Lung (tissue), 12 donors: ENCODE measurements around the gene PRSS21. TPM values are rescaled to one million over a fixed set of nuclear protein-coding genes. Genes with fewer than 3 reads are reported as not detected.

Source experiments
- ATAC-seq: fragments of 200-7000 bp; cut with Tn5 transposase; one replicate; pipeline ENCODE4 v1.9.1; 2020; ENCODE audit warnings: moderate number of reproducible peaks; ENCODE audit not compliant: insufficient read depth, low FRiP score
- DNase-seq, 3 donors: peaks; one replicate each; pipeline ENCODE4 v3.0.0-alpha.2; 2013 to 2017
- H3K27ac ChIP-seq, 2 donors: one replicate each; pipeline ENCODE4 v1.5.1; 2013; ENCODE audit warnings: mild to moderate bottlenecking in 2 of 2, moderate library complexity in 2 of 2, control low read depth in 1 of 2, inconsistent platforms in 1 of 2, low read depth in 1 of 2, low read length in 1 of 2
- H3K27me3 ChIP-seq, 3 donors: one replicate each; pipeline ENCODE4 v1.5.1; 2013; ENCODE audit warnings: low read length in 2 of 3; ENCODE audit not compliant: control insufficient read depth in 3 of 3, insufficient read depth in 3 of 3
- H3K36me3 ChIP-seq, 4 donors: one replicate each; pipeline ENCODE4 v1.5.1; 2013; ENCODE audit warnings: low read length in 4 of 4, mild to moderate bottlenecking in 1 of 4, moderate library complexity in 1 of 4; ENCODE audit not compliant: control insufficient read depth in 4 of 4, insufficient read depth in 4 of 4
- H3K4me1 ChIP-seq, 5 donors: one replicate each; pipeline ENCODE4 v1.5.1; 2013; ENCODE audit warnings: low read length in 5 of 5, mild to moderate bottlenecking in 2 of 5, moderate library complexity in 1 of 5; ENCODE audit not compliant: control insufficient read depth in 5 of 5, insufficient read depth in 5 of 5
- H3K4me3 ChIP-seq: one replicate; pipeline ENCODE4 v1.5.1; 2013; ENCODE audit warnings: mild to moderate bottlenecking, control low read depth, moderate library complexity
- H3K9ac ChIP-seq, 2 donors: one replicate each; pipeline ENCODE4 v1.5.1; 2013; ENCODE audit warnings: low read length in 2 of 2, control low read depth in 1 of 2; ENCODE audit not compliant: insufficient read depth in 1 of 2
- H3K9me3 ChIP-seq, 4 donors: one replicate each; pipeline ENCODE4 v1.5.1; 2013; ENCODE audit warnings: low read length in 3 of 4, mild to moderate bottlenecking in 1 of 4, moderate library complexity in 1 of 4; ENCODE audit not compliant: control insufficient read depth in 4 of 4, insufficient read depth in 3 of 4
- WGBS, 2 donors: extraction: QIAGEN DNeasy Blood & Tissue Kit; methylation state at CpG; one replicate each; pipeline ENCODE4 v1.1.7; 2013; 5-methylcytosine and 5-hydroxymethylcytosine counted together
- polyA plus RNA-seq, 2 donors: library from polyadenylated mRNA; stranded (reverse); fragments of 200-250 nt; gene quantifications; one replicate each; pipeline ENCODE4 v1.2.1, GENCODE V29; 2013
- total RNA-seq, 2 donors: library from RNA; depleted of rRNA in 1 of 2; stranded (reverse); fragments of >200 nt in 1 of 2; gene quantifications; one replicate each; pipeline ENCODE4 v1.2.1, GENCODE V29; 2014 to 2021
- TF ChIP-seq, protein P1 (sequence below): IDR thresholded peaks from 2 replicates; pipeline ENCODE4 v1.5.1; 2012; ENCODE audit warnings: mild to moderate bottlenecking; ENCODE audit errors: control extremely low read depth, extremely low read depth
- donor health status: control.
- donor health status: control.
- donor health status: Bipolar disorder and iron deficiency.
- donor health status: healthy.
- donor health status: DM: yes; HTN: yes; CAD: no.

The PRSS21 gene
- total and polyA plus RNA-seq, 4 donors, result 0.77 to 7.9 (median 4.2) TPM; not detected in 1

DNA sequence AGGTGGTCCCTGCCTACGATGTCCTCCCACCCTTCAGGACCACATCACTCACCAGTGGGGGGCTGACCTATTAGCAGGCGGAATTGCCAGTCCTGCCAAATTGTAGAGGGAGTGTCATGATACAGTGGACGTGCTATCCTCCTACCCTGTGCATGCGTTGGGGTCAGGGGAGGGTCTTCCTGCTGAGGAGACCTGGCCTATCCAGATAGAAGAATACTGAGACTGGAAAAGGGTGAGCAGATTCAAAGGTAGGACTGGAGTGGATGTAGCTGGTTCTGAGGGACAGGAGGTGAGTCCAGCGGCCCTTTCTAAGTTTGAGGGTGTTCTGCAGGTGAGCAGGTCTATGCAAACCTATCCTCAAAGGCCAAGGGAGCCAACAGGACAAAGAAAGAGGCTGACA lies 10.8 kb upstream of the PRSS21 start:
- no peak for ATAC-seq
- Histone ChIP-seq H3K9me3 (peaks cover 0 to 10% (median 3%) of the 10 kb centered on the region in 4 donors), H3K4me3 (no peak overlapping the region), H3K9ac (no peak overlapping the region), H3K36me3 (no peaks in the 10 kb centered on the region), H3K27me3 (peaks cover 0 to 7% (median 0%) of the 10 kb centered on the region in 3 donors), H3K4me1 (no peaks in the 10 kb centered on the region), H3K27ac (no peak overlapping the region)
- TF ChIP-seq, protein P1, sequence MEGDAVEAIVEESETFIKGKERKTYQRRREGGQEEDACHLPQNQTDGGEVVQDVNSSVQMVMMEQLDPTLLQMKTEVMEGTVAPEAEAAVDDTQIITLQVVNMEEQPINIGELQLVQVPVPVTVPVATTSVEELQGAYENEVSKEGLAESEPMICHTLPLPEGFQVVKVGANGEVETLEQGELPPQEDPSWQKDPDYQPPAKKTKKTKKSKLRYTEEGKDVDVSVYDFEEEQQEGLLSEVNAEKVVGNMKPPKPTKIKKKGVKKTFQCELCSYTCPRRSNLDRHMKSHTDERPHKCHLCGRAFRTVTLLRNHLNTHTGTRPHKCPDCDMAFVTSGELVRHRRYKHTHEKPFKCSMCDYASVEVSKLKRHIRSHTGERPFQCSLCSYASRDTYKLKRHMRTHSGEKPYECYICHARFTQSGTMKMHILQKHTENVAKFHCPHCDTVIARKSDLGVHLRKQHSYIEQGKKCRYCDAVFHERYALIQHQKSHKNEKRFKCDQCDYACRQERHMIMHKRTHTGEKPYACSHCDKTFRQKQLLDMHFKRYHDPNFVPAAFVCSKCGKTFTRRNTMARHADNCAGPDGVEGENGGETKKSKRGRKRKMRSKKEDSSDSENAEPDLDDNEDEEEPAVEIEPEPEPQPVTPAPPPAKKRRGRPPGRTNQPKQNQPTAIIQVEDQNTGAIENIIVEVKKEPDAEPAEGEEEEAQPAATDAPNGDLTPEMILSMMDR, result no peak
- DNase-seq, result no peak
- WGBS, 2 donors, result 76 to 78% methylated on average over 5 of the region's 5 CpGs

DNA sequence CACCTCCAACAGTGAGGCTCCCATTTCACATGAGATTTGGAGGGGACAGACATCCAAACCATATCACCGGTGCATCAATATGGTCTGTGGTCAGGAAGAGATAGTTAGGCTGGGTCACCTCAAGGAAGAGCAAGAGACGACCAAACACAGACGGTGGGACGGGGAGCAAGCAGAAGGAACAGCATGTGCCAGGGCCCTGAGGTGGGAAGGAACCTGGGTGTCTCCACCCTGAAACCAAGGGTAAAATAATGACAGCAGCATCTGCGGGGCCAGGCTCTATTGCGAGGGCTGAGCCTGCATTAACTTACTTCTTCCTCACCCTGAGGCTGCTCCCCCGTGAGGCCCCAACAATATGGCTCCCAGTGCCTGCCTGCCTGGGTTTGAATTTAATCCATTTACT lies 8.9 kb upstream of the PRSS21 start:
- H3K27ac ChIP-seq, result no peak overlapping the region
- peaks cover 0 to 10% (median 3%) of the 10 kb centered on the region in 4 donors for H3K9me3 ChIP-seq
- H3K4me1 ChIP-seq, result no peaks in the 10 kb centered on the region
- DNase-seq (no peak), ATAC-seq (no peak)
- 89 to 91% methylated on average over 7 of the region's 7 CpGs for WGBS, 2 donors
- H3K36me3 ChIP-seq, result no peaks in the 10 kb centered on the region
- H3K9ac ChIP-seq, result no peak overlapping the region
- no peak overlapping the region for H3K4me3 ChIP-seq
- peaks cover 0 to 7% (median 0%) of the 10 kb centered on the region in 3 donors for H3K27me3 ChIP-seq
- TF ChIP-seq, protein P1, result no peak

DNA sequence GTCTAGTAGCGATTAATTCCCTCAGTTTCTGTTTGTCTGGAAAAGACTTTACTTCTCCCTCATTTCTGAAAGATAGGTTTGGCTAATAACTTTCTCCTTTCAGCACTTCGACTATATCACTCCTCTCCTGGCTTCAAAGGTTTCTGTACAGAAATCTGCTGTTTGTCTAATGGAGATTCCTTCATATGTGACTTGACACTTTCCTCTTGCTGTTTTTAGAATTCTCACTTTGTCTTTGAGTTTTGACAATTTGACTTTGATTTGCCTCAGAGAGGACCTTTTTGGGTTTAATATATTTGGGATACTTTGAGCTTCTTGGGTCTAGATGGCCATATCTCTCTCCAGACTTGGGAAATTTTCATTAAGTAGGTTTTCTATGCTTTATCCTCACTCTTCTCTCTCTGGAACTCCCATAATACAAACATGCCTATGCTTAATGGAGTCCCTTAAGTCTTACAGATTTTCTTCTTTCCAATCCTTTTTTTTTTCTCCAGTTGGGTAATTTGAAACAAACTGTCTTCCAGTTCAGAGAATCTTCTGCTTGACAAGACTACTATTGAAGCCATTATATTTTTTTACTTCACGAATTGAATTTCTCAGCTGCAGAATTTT lies 7.8 kb upstream of the PRSS21 start:
- H3K9ac ChIP-seq, result no peak overlapping the region
- no peaks in the 10 kb centered on the region for H3K4me1 ChIP-seq
- DNase-seq, result no peak
- no peak overlapping the region for H3K4me3 ChIP-seq
- H3K27ac ChIP-seq, result no peak overlapping the region
- TF ChIP-seq, protein P1, result no peak
- peaks cover 0 to 6% (median under 1%) of the 10 kb centered on the region in 4 donors for H3K9me3 ChIP-seq
- ATAC-seq, result no peak
- H3K27me3 ChIP-seq, result peaks cover 0 to 7% (median 0%) of the 10 kb centered on the region in 3 donors
- 79 to 84% methylated on average over 3 of the region's 3 CpGs for WGBS, 2 donors
- H3K36me3 ChIP-seq, result no peaks in the 10 kb centered on the region

DNA sequence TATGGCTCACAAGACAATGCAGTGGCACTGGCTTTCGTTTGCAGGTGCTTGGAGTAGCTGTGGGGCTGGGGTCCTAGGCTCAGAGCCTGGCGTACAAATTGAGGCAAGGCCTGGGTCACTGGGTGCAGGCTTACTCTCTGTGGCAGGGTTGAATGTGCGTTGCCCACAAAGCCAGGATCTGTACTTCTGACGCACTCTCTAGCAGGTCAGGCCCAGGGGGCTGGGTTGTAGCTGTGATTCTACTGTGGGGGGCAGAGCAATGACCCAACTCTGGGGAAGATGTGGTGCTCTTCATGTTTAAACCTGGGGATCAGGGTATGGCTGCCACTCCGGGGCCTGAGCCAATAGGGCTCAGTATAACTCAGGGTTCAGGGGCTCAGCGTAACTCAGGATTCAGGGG lies 6.4 kb upstream of the PRSS21 start:
- ATAC-seq, result no peak
- TF ChIP-seq, protein P1, result no peak

More for the DNA sequence above, 6.4 kb upstream of the PRSS21 start:
- no peak overlapping the region for H3K27ac ChIP-seq
- no peaks in the 10 kb centered on the region for H3K4me1 ChIP-seq
- H3K27me3 ChIP-seq, result peaks cover 0 to 10% (median 0%) of the 10 kb centered on the region in 3 donors
- DNase-seq, result no peak
- 83% methylated on average over 6 of the region's 6 CpGs for WGBS, 2 donors
- no peaks in the 10 kb centered on the region for H3K9me3 ChIP-seq
- no peak overlapping the region for H3K9ac ChIP-seq
- no peak overlapping the region for H3K4me3 ChIP-seq
- H3K36me3 ChIP-seq, result no peaks in the 10 kb centered on the region
